Liver (tissue), 3 donors: ENCODE measurements around the gene GALNT9.

Experiments used
- CTCF ChIP-seq: fragments of 150-350 bp; IDR thresholded peaks from 2 replicates; pipeline ENCODE4 v1.5.1; 2017; ENCODE audit warnings: improper control_type of control experiment, low read depth, low read length; ENCODE audit not compliant: missing input control
- GABPA ChIP-seq, 2 donors: IDR thresholded peaks in 1 of 2; conservative IDR thresholded peaks in 1 of 2; 2 replicates each; pipeline ENCODE4 v1.6.1; 2016; ENCODE audit warnings: antibody characterized with exemption in 2 of 2, mild to moderate bottlenecking in 1 of 2, moderate library complexity in 1 of 2
- MAX ChIP-seq: IDR thresholded peaks from 2 replicates; pipeline ENCODE4 v1.6.1; 2016; ENCODE audit warnings: antibody characterized with exemption
- RAD21 ChIP-seq, 2 donors: IDR thresholded peaks; 2 replicates each; pipeline ENCODE4 v1.6.1; 2016; ENCODE audit warnings: antibody characterized with exemption in 2 of 2, mild to moderate bottlenecking in 2 of 2
- RXRA ChIP-seq, 2 donors: IDR thresholded peaks; 2 replicates each; pipeline ENCODE4 v1.6.1; 2017 to 2018; ENCODE audit warnings: antibody characterized with exemption in 2 of 2, mild to moderate bottlenecking in 1 of 2
- donor health status: healthy.
- donor health status: healthy.

GRCh38 chr12:132216354-132216987 is 112.9 kb downstream of the GALNT9 start:
- no peak for TF ChIP-seq MAX
- no peak for TF ChIP-seq GABPA (IDR thresholded peaks at IDR 0.05 in 1 of 2, conservative IDR thresholded peaks at IDR 0.05 in 1 of 2)
- TF ChIP-seq RAD21 (IDR thresholded peaks at IDR 0.05) = no peak
- no peak for TF ChIP-seq RXRA (IDR thresholded peaks at IDR 0.05)
- TF ChIP-seq CTCF = no peak
